ENCODE data around the gene POU1F1.

POU1F1 gene

DNA sequence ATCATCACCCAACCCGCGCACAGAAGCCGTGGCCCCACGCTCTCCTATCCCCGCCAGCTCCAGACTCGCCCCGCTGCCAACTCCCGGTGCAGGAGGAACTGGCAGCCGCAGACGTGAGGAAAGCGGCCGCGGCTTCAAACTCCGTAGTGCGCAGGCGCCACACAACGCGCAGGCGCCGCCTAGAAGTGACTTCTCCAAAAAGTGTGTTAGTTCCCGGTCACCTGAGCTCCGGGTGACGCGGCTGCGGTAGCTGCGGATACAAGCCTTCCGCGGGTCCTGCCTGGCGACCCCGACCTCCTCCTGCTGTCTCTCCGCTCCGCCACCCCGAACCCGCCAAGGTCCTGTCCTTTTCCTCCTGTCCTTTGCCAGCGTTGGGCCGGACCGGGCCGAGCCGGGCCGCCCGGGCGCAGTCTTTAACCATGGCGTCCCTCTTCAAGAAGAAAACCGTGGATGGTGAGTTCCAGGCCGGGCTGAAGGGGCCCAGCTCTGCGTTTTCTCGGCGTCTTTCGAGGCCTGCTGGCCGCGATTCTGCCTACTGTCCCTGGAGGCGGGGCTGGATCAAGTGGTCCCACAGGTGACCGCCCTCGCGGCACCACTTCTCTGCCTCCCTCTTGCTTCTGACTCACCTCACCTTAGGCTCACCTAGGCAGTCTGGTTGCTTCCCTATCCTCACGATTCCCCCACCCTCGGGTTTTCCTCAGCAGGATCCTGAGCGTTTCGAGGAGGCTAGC is 49.1 kb downstream of the POU1F1 start, which contains the start of gene CHMP2B (continued):
- TF ChIP-seq, protein P1, sequence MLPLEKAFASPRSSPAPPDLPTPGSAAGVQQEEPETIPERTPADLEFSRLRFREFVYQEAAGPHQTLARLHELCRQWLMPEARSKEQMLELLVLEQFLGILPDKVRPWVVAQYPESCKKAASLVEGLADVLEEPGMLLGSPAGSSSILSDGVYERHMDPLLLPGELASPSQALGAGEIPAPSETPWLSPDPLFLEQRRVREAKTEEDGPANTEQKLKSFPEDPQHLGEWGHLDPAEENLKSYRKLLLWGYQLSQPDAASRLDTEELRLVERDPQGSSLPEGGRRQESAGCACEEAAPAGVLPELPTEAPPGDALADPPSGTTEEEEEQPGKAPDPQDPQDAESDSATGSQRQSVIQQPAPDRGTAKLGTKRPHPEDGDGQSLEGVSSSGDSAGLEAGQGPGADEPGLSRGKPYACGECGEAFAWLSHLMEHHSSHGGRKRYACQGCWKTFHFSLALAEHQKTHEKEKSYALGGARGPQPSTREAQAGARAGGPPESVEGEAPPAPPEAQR (tag by site-specific recombination; IDR thresholded peaks at IDR 0.05): no peak
- TF ChIP-seq ZFP3 (tag by site-specific recombination; IDR thresholded peaks at IDR 0.05; ENCODE audit: low read depth): no peak
- TF ChIP-seq HOXA7 (CRISPR knock-in tag; IDR thresholded peaks at IDR 0.05; ENCODE audit: borderline replicate concordance): no peak
- TF ChIP-seq ZNF426 (tag by site-specific recombination; IDR thresholded peaks at IDR 0.05): no peak
- TF ChIP-seq HOXD13 (CRISPR knock-in tag; IDR thresholded peaks at IDR 0.05; ENCODE audit: borderline replicate concordance): no peak
- no peak for TF ChIP-seq ZNF423 (tag by site-specific recombination; IDR thresholded peaks at IDR 0.05)
- TF ChIP-seq, protein P2, sequence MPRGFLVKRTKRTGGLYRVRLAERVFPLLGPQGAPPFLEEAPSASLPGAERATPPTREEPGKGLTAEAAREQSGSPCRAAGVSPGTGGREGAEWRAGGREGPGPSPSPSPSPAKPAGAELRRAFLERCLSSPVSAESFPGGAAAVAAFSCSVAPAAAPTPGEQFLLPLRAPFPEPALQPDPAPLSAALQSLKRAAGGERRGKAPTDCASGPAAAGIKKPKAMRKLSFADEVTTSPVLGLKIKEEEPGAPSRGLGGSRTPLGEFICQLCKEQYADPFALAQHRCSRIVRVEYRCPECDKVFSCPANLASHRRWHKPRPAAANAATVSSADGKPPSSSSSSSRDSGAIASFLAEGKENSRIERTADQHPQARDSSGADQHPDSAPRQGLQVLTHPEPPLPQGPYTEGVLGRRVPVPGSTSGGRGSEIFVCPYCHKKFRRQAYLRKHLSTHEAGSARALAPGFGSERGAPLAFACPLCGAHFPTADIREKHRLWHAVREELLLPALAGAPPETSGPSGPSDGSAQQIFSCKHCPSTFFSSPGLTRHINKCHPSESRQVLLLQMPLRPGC (tag by site-specific recombination; IDR thresholded peaks at IDR 0.05): no peak
- no peak for TF ChIP-seq ZNF155 (tag by site-specific recombination; IDR thresholded peaks at IDR 0.05)
- TF ChIP-seq, protein P3, sequence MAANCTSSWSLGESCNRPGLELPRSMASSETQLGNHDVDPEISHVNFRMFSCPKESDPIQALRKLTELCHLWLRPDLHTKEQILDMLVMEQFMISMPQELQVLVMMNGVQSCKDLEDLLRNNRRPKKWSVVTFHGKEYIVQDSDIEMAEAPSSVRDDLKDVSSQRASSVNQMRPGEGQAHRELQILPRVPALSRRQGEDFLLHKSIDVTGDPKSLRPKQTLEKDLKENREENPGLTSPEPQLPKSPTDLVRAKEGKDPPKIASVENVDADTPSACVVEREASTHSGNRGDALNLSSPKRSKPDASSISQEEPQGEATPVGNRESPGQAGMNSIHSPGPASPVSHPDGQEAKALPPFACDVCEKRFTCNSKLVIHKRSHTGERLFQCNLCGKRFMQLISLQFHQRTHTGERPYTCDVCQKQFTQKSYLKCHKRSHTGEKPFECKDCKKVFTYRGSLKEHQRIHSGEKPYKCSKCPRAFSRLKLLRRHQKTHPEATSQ (tag by site-specific recombination; IDR thresholded peaks at IDR 0.05): no peak
- TF ChIP-seq, protein P4, sequence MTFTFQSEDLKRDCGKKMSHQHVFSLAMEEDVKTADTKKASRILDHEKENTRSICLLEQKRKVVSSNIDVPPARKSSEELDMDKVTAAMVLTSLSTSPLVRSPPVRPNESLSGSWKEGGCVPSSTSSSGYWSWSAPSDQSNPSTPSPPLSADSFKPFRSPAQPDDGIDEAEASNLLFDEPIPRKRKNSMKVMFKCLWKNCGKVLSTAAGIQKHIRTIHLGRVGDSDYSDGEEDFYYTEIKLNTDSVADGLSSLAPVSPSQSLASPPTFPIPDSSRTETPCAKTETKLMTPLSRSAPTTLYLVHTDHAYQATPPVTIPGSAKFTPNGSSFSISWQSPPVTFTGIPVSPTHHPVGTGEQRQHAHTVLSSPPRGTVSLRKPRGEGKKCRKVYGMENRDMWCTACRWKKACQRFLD (tag by site-specific recombination; IDR thresholded peaks at IDR 0.05): no peak
- TF ChIP-seq, protein P5, sequence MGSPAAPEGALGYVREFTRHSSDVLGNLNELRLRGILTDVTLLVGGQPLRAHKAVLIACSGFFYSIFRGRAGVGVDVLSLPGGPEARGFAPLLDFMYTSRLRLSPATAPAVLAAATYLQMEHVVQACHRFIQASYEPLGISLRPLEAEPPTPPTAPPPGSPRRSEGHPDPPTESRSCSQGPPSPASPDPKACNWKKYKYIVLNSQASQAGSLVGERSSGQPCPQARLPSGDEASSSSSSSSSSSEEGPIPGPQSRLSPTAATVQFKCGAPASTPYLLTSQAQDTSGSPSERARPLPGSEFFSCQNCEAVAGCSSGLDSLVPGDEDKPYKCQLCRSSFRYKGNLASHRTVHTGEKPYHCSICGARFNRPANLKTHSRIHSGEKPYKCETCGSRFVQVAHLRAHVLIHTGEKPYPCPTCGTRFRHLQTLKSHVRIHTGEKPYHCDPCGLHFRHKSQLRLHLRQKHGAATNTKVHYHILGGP (tag by site-specific recombination; IDR thresholded peaks at IDR 0.05): no peak
- TF ChIP-seq SP7 (tag by site-specific recombination; IDR thresholded peaks at IDR 0.05): 0 out of 2 replicates have a peak, but pooled peaks have one; percentile 25
- TF ChIP-seq, protein P6, sequence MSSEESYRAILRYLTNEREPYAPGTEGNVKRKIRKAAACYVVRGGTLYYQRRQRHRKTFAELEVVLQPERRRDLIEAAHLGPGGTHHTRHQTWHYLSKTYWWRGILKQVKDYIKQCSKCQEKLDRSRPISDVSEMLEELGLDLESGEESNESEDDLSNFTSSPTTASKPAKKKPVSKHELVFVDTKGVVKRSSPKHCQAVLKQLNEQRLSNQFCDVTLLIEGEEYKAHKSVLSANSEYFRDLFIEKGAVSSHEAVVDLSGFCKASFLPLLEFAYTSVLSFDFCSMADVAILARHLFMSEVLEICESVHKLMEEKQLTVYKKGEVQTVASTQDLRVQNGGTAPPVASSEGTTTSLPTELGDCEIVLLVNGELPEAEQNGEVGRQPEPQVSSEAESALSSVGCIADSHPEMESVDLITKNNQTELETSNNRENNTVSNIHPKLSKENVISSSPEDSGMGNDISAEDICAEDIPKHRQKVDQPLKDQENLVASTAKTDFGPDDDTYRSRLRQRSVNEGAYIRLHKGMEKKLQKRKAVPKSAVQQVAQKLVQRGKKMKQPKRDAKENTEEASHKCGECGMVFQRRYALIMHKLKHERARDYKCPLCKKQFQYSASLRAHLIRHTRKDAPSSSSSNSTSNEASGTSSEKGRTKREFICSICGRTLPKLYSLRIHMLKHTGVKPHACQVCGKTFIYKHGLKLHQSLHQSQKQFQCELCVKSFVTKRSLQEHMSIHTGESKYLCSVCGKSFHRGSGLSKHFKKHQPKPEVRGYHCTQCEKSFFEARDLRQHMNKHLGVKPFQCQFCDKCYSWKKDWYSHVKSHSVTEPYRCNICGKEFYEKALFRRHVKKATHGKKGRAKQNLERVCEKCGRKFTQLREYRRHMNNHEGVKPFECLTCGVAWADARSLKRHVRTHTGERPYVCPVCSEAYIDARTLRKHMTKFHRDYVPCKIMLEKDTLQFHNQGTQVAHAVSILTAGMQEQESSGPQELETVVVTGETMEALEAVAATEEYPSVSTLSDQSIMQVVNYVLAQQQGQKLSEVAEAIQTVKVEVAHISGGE (tag by site-specific recombination; conservative IDR thresholded peaks at IDR 0.05; ENCODE audit: low read depth): no peak
- peak; percentile 89 for TF ChIP-seq ZBTB20 (tag by site-specific recombination; IDR thresholded peaks at IDR 0.05)
- 0 out of 2 replicates have a peak, but pooled peaks have one; percentile 8 for TF ChIP-seq ZNF629 (tag by site-specific recombination; IDR thresholded peaks at IDR 0.05)
- TF ChIP-seq ZNF596 (tag by site-specific recombination; IDR thresholded peaks at IDR 0.05): no peak
- TF ChIP-seq ZNF146 (tag by site-specific recombination; IDR thresholded peaks at IDR 0.05): no peak
- TF ChIP-seq SCRT2 (tag by site-specific recombination; IDR thresholded peaks at IDR 0.05): peak; percentile 92
- no peak for TF ChIP-seq GLI4 (tag by site-specific recombination; IDR thresholded peaks at IDR 0.05)
- TF ChIP-seq ZNF184 (tag by site-specific recombination; IDR thresholded peaks at IDR 0.05): no peak
- peak; percentile 38; the same call in 1 of the 2 replicates for TF ChIP-seq ZNF501 (tag by site-specific recombination; IDR thresholded peaks at IDR 0.05)
- peak; percentile 87; the same call in 1 of the 2 replicates for TF ChIP-seq SCRT1 (tag by site-specific recombination; IDR thresholded peaks at IDR 0.05; ENCODE audit: borderline replicate concordance)
- no peak for TF ChIP-seq KLF10 (tag by site-specific recombination; IDR thresholded peaks at IDR 0.05)
- TF ChIP-seq, protein P7, sequence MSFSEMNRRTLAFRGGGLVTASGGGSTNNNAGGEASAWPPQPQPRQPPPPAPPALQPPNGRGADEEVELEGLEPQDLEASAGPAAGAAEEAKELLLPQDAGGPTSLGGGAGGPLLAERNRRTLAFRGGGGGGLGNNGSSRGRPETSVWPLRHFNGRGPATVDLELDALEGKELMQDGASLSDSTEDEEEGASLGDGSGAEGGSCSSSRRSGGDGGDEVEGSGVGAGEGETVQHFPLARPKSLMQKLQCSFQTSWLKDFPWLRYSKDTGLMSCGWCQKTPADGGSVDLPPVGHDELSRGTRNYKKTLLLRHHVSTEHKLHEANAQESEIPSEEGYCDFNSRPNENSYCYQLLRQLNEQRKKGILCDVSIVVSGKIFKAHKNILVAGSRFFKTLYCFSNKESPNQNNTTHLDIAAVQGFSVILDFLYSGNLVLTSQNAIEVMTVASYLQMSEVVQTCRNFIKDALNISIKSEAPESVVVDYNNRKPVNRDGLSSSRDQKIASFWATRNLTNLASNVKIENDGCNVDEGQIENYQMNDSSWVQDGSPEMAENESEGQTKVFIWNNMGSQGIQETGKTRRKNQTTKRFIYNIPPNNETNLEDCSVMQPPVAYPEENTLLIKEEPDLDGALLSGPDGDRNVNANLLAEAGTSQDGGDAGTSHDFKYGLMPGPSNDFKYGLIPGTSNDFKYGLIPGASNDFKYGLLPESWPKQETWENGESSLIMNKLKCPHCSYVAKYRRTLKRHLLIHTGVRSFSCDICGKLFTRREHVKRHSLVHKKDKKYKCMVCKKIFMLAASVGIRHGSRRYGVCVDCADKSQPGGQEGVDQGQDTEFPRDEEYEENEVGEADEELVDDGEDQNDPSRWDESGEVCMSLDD (tag by site-specific recombination; IDR thresholded peaks at IDR 0.05): no peak
- no peak for TF ChIP-seq ZNF121 (tag by site-specific recombination; IDR thresholded peaks at IDR 0.05)
- TF ChIP-seq ZBTB21 (tag by site-specific recombination; IDR thresholded peaks at IDR 0.05): no peak
- no peak for TF ChIP-seq ZNF626 (tag by site-specific recombination; IDR thresholded peaks at IDR 0.05)

All from HEK293 (cell line).